ENCODE results near the gene KDM3A. TPM values are rescaled to one million over a fixed set of nuclear protein-coding genes. Genes with fewer than 3 reads are reported as not detected.

The KDM3A gene
- total RNA-seq, 1 experiment from 2014 or later: 31.8 TPM

- TF ChIP-seq CTCF (conservative IDR thresholded peaks at IDR 0.05): no peak
- no peak for TF ChIP-seq EZH2 (IDR thresholded peaks at IDR 0.05; ENCODE audit: low read depth)
- CTCF ChIA-PET: interaction anchor here (0.5 kb wide), 1 partner anchor 294 kb away, joined by 8 read pairs; no protein-coding TSS in a partner anchor
Measured at GRCh38 chr2:86513948-86514660, 72.9 kb downstream of the KDM3A start.

GRCh38 chr2:86518481-86518880 is 77.3 kb downstream of the KDM3A start:
- CTCF ChIA-PET: no interaction called here
- TF ChIP-seq CTCF (conservative IDR thresholded peaks at IDR 0.05) (no peak; the same call in 1 of the 2 replicates), EZH2 (IDR thresholded peaks at IDR 0.05; ENCODE audit: low read depth) (no peak)
- Histone ChIP-seq H3K4me2 (no peak overlapping the region), H3K36me3 (ENCODE audit: low read depth) (no peaks in the 10 kb centered on the region), H3K9me2 (ENCODE audit: insufficient read depth) (no peaks in the 10 kb centered on the region), H2AFZ (no peak overlapping the region), H3K79me2 (ENCODE audit: low read depth) (no peaks in the 10 kb centered on the region), H3K27ac (no peak overlapping the region), H3K27me3 (ENCODE audit: insufficient read depth, low read depth) (no peaks in the 10 kb centered on the region), H3F3A (ENCODE audit: insufficient read depth, low read depth) (no peaks in the 10 kb centered on the region), H3K9me3 (ENCODE audit: insufficient read depth, low read depth) (no peaks in the 10 kb centered on the region), H3K4me1 (replicated peaks; ENCODE audit: insufficient read depth) (no peaks in the 10 kb centered on the region), H4K20me1 (ENCODE audit: insufficient read depth) (no peaks in the 10 kb centered on the region), H3K4me3 (no peak overlapping the region)
- intact Hi-C loops (cut with micrococcal nuclease; ENCODE audit: unreplicated experiment): no loop called here
- no TSS peak for BruUV-seq (replicated peaks)
- POLR2A ChIA-PET (ENCODE audit: unreplicated experiment): no interaction called here
- DNase-seq: no peak

More at GRCh38 chr2:86513948-86514660, 72.9 kb downstream of the KDM3A start:
- no peak for DNase-seq
- Histone ChIP-seq H3K79me2 (ENCODE audit: low read depth) (peaks cover 4% of the 10 kb centered on the region; the same call in 1 of the 2 replicates), H3K9me3 (ENCODE audit: insufficient read depth, low read depth) (no peaks in the 10 kb centered on the region), H3K4me2 (no peak overlapping the region), H3K27ac (no peak overlapping the region), H3F3A (ENCODE audit: insufficient read depth, low read depth) (no peaks in the 10 kb centered on the region), H4K20me1 (ENCODE audit: insufficient read depth) (0 out of 2 replicates have a peak, but pooled peaks cover 5% of the 10 kb centered on the region), H3K4me3 (no peak overlapping the region), H3K27me3 (ENCODE audit: insufficient read depth, low read depth) (no peaks in the 10 kb centered on the region), H3K9me2 (ENCODE audit: insufficient read depth) (no peaks in the 10 kb centered on the region), H3K4me1 (replicated peaks; ENCODE audit: insufficient read depth) (no peaks in the 10 kb centered on the region), H2AFZ (no peak overlapping the region), H3K36me3 (ENCODE audit: low read depth) (no peaks in the 10 kb centered on the region; the same call in 1 of the 2 replicates)
- intact Hi-C loops (cut with micrococcal nuclease; ENCODE audit: unreplicated experiment): no loop called here
- POLR2A ChIA-PET (ENCODE audit: unreplicated experiment): no interaction called here
- BruUV-seq (replicated peaks): no TSS peak

- H2AFZ ChIP-seq: no peak overlapping the region
- CTCF ChIA-PET: no interaction called here
- H3F3A ChIP-seq (ENCODE audit: insufficient read depth, low read depth): no peaks in the 10 kb centered on the region
- no peaks in the 10 kb centered on the region for H3K9me2 ChIP-seq (ENCODE audit: insufficient read depth)
- H3K4me1 ChIP-seq (replicated peaks; ENCODE audit: insufficient read depth): no peaks in the 10 kb centered on the region
- no peak for DNase-seq
- no peak overlapping the region for H3K4me2 ChIP-seq
- intact Hi-C loops (cut with micrococcal nuclease; ENCODE audit: unreplicated experiment): no loop called here
- no peak overlapping the region for H3K4me3 ChIP-seq
- H3K27ac ChIP-seq: no peak overlapping the region
- H3K36me3 ChIP-seq (ENCODE audit: low read depth): no peaks in the 10 kb centered on the region
- no peak for TF ChIP-seq EZH2 (IDR thresholded peaks at IDR 0.05; ENCODE audit: low read depth)
- no peak for TF ChIP-seq CTCF (conservative IDR thresholded peaks at IDR 0.05)
- no TSS peak for BruUV-seq (replicated peaks)
- H3K9me3 ChIP-seq (ENCODE audit: insufficient read depth, low read depth): no peaks in the 10 kb centered on the region
- H3K27me3 ChIP-seq (ENCODE audit: insufficient read depth, low read depth): no peaks in the 10 kb centered on the region
- H4K20me1 ChIP-seq (ENCODE audit: insufficient read depth): no peaks in the 10 kb centered on the region
- H3K79me2 ChIP-seq (ENCODE audit: low read depth): no peaks in the 10 kb centered on the region
- POLR2A ChIA-PET (ENCODE audit: unreplicated experiment): no interaction called here
Measured at GRCh38 chr2:86519349-86519748, 78.2 kb downstream of the KDM3A start.

Measured in PC-9 (cell line).